ELF-1 (cell line): ENCODE measurements around the gene GARIN5B.

Source experiments
- DNase-seq: peaks from one replicate; pipeline ENCODE4 v3.0.0-alpha.2; 2016; ENCODE audit warnings: low read depth, low spot score

GARIN5B gene

GRCh38 chr19:55370305-55370988 lies 7.4 kb upstream of the GARIN5B start, which contains the start of gene IL11:
Gene IL11 (minus strand): TSS chr19:55370463. CDS start chr19:55370310, 153 bp downstream.
- DNase-seq: no peak

DNA sequence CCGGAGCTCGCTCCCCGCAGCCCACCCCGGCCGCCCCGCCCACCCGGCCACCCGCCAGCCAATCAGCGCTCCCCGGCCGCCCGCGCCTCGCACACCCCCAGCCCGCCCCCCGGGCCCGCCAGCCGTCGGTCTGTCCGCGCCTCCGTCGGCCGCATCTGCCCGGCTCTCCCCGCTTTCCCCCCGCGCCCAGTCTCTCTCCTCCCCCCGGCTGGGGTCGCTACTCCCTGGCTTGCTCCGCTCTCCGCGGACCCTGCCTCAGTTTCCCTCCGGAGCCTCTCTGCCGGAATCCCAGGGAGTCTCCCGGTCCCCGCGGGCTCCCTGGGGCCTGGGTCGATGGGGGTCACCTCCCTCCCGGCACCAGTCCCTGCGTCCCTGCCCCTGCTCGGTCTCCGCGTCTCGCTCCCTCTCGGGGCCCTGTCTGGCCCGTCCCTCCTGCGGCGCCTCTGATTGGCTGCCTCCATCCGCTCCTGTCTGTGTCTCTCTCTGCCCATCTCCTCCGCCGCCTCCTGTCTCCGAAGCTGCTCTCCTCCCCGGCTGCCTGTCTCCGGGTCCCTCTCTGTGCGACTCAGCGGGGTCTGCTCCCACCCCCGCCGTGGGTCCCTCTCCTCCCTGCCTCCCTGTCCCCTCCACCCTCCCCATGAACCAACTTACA lies 6.7 kb upstream of the GARIN5B start:
- DNase-seq: peak; percentile 85

- peak; percentile 79 for DNase-seq
Measured at GRCh38 chr19:55368701-55369563, 5.9 kb upstream of the GARIN5B start.

DNA sequence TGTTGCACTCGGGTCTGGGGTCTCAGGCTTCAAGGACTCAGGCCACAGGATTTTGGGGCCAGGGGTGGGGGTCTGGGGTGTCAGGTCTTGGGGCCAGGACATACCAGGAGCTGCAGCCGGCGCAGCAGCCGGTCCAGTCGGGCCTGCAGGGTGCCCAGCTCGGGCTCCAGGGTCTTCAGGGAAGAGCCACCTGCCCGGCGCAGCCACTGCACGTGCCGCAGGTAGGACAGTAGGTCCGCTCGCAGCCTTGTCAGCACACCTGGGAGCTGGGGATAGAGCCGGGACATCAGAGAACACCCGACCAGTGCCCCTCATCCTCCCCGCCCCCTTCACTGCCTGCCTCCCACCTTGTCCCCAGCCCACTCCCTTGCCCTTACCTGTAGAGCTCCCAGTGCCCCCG lies 5.0 kb upstream of the GARIN5B start:
- no peak for DNase-seq

DNA sequence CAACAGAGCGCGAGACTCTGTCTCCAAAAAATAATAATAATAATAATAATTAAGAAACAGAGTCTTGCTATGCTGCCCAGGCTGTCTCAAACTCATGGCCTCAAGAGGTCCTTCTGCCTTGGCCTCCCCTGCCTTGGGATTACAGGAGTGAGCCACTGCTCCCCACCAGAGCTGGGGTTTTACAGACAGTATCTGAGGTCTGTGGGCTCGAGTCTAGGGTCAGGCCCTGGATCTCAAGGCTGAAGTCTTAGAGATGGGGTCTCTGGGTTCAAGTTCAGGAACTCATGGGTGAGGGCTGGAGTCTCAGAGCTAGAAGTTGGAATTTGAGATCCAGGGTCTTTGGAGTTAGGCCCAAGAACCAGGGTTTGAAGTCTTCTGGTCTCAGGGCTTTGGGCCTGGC lies 3.7 kb upstream of the GARIN5B start:
- DNase-seq: no peak

DNA sequence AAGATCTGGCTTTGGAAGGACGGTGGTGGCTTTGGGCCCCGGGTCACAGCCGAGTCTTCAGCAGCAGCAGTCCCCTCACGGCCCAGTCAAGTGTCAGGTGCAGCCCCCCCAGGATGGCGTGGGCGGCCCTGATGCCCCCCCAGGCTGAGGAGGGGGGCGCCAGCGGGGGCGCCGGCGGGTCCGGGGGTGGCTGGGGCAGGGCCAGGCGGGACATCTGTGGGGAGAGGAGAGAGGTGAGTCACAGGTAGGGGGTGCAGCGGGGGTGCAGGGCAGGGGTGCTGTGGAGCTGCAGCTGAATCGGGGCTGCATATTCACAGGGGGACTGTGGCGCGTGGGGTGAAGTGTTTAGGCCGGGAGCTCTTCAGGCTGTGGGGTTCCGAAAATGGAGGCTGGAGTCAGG lies 2.9 kb upstream of the GARIN5B start:
- DNase-seq: no peak

GRCh38 chr19:55365245-55365644 lies 2.2 kb upstream of the GARIN5B start:
- no peak for DNase-seq

- DNase-seq: no peak
Measured at GRCh38 chr19:55362174-55362989, 678 bp downstream of the GARIN5B start.

DNA sequence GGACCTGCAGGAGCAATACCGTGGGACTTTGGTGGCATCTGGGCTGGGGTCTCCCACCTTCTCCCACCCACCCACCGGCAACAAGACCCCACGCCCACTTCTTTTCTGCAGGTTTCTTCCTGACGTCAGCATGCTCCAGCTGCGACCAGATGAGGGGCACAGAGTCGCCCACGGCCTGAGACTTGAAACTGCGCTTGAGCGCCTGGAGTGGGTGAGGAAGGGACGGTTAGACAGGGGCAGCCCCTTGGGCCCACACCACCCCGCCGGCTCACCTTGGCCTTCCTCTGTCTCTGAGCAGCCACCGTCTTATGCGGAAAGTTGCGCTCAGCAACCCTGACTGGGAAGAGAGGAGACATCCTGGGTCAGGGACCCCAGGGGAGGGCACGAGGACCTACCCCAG lies 2.2 kb downstream of the GARIN5B start:
- DNase-seq: no peak

GRCh38 chr19:55358943-55359908 lies 3.8 kb downstream of the GARIN5B start:
- DNase-seq: no peak

GRCh38 chr19:55358493-55358892 lies 4.6 kb downstream of the GARIN5B start:
- DNase-seq: no peak

- peak; percentile 73 for DNase-seq
Measured at GRCh38 chr19:55355213-55355821, 7.7 kb downstream of the GARIN5B start.

GRCh38 chr19:55354698-55355212 lies 8.3 kb downstream of the GARIN5B start, which contains the start of gene COX6B2:
Gene COX6B2 (minus strand): TSS chr19:55354719. CDS start chr19:55354521, 198 bp downstream.
- no peak for DNase-seq

DNA sequence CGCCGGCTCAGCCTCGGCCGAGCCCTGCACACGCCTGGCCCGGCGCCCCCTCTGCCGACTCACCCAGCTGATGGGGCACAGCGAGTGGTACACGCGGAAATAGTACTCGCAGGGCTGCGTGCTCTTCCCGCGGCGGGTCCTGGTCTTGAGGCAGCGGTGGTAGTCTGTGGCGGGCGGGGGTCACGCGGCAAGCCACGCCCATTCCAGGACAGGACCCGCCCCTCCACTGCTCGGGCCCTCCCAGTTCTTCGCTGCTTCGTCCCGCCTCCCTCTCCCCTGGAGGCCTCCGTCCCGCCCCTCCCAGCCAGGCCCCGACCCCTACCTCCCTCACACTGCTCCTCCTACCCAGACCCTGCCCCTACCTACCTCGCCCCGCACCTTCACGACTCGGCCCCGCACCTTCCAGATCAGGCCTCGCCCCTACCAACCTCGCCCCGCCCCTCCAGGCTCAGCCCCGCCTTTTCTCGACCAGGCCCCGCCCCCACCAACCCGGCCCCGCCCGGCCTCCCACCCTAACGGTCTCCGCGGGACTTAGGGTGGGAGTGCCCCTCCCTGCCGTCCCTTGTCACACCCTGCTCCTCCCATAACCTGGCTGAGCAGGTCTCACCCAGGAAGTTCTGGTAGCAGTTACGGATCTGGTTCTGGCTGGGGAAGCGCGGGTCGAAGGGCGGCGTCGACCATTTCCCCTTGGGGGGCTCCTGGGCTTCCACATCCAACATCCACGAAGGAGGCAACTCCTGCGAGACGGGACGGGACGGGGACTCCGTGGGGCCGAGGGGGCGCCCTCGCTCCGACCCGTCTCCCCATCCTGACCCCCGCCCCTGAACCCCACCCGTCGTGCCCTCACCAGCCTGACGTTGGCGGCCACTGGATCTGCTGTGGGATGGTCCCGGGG lies 9.0 kb downstream of the GARIN5B start:
- DNase-seq: peak; percentile 89

DNA sequence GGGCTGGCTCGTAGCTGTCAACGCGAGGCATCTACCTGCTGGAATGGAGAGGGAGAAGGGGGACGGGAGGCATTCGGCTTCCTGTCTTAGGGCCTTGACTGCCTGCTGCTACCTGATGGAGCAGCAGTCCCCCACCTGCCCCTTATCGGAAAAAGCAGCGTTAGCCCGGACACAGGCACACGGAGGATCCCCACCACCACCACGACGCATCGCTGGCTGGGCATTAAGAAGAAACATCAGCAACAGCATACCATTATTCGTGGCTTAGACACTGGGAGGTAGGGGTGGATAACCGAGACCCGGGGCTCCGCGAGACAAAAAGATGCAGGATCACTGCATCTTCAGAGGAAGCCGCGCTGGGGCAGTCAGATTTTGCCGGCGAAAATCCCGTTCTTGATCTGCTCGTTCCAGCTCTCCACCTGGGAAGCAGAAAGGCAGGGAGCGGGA lies 9.7 kb downstream of the GARIN5B start:
- no peak for DNase-seq

DNA sequence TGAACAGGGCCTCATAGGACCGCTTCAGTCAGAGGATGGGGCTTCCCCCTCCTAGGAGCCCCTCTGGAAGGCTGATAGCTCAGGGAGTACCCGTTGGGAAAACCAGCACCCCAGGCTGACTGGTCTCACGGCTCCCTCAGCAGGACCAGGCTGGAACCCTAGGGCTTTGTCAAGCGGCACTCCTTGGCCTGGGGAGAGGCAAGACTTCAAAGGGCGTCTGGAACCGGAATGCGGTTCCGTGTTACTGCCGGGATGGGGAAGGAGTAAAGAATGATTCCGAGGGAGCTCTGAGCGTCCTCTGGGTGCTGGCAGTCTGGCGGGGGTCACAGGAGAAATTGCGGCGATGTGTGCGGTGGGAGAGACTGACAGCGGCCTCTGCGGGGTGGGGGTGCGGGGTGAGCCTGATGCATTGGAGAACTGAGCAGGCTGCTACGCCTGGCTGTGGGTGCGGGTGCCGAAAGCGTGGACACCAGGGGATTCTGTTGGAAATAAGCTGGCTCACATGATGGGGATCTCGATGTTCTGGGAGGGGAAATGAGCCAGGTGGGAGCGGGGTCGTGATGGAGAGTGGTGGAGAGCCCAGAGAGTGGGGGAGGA lies 10.4 kb downstream of the GARIN5B start:
- peak; percentile 30 for DNase-seq

DNA sequence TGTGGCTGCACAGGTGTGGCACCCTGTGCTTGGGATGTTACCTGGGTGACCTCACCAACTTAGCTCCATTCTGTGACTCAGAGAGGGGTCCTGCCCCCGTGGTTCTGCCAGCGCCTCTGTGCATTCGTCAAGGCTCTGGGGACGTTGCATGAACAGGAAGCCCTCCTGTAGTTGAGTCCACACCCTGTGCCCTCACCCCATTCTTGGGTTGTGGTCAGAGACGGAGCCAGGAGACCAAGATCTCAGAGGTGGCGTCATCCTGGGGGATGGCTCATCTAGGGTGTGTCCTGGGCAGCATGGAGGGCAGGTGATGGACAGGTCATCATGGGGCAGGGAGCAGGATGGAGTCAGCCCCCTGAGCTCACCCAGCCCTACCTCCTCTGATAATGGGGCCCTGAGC lies 11.0 kb downstream of the GARIN5B start:
- no peak for DNase-seq
